ENCODE measurements around the gene DPP8.

GRCh38 chr15:65484876-65485275 is 32.6 kb downstream of the DPP8 start:
- no peak for TF ChIP-seq POLR2A (IDR thresholded peaks at IDR 0.05)
- TF ChIP-seq, protein P1, sequence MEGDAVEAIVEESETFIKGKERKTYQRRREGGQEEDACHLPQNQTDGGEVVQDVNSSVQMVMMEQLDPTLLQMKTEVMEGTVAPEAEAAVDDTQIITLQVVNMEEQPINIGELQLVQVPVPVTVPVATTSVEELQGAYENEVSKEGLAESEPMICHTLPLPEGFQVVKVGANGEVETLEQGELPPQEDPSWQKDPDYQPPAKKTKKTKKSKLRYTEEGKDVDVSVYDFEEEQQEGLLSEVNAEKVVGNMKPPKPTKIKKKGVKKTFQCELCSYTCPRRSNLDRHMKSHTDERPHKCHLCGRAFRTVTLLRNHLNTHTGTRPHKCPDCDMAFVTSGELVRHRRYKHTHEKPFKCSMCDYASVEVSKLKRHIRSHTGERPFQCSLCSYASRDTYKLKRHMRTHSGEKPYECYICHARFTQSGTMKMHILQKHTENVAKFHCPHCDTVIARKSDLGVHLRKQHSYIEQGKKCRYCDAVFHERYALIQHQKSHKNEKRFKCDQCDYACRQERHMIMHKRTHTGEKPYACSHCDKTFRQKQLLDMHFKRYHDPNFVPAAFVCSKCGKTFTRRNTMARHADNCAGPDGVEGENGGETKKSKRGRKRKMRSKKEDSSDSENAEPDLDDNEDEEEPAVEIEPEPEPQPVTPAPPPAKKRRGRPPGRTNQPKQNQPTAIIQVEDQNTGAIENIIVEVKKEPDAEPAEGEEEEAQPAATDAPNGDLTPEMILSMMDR (IDR thresholded peaks at IDR 0.05), result no peak
